H9 (cell line): ENCODE results near the gene CXCL5. TPM values are rescaled to one million over a fixed set of nuclear protein-coding genes. Genes with fewer than 3 reads are reported as not detected.

ENCODE experiments used
- DNase-seq: peaks from one replicate; pipeline ENCODE4 v3.0.0-alpha.2; 2017
- H2AFZ ChIP-seq: one replicate; pipeline ENCODE4 v1.6.1; 2013; ENCODE audit warnings: mild to moderate bottlenecking, low read length, control low read depth, moderate library complexity
- H2AK5ac ChIP-seq: 2 replicates; pipeline ENCODE4 v1.6.1; 2013; ENCODE audit warnings: low read length, control low read depth, mixed read lengths; ENCODE audit not compliant: insufficient read length
- H2BK120ac ChIP-seq: one replicate; pipeline ENCODE4 v1.6.1; 2013; ENCODE audit warnings: low read depth, mild to moderate bottlenecking, low read length, control low read depth, inconsistent platforms; ENCODE audit not compliant: poor library complexity, severe bottlenecking
- H2BK12ac ChIP-seq: 2 replicates; pipeline ENCODE4 v1.6.1; 2013; ENCODE audit warnings: low read length, control low read depth, mixed read lengths, low read depth; ENCODE audit not compliant: insufficient read length
- H2BK15ac ChIP-seq: 2 replicates; pipeline ENCODE4 v1.6.1; 2013; ENCODE audit warnings: low read depth, low read length, control low read depth
- H2BK20ac ChIP-seq: one replicate; pipeline ENCODE4 v1.6.1; 2013; ENCODE audit warnings: low read depth, mild to moderate bottlenecking, low read length, control low read depth, inconsistent platforms; ENCODE audit not compliant: poor library complexity, severe bottlenecking
- H2BK5ac ChIP-seq: 2 replicates; pipeline ENCODE4 v1.6.1; 2013; ENCODE audit warnings: low read length, control low read depth, mixed read lengths; ENCODE audit not compliant: insufficient read length
- H3K14ac ChIP-seq: 2 replicates; pipeline ENCODE4 v1.6.1; 2013; ENCODE audit warnings: low read length, control low read depth; ENCODE audit not compliant: insufficient read depth
- H3K18ac ChIP-seq: 2 replicates; pipeline ENCODE4 v1.6.1; 2013; ENCODE audit warnings: low read depth, mild to moderate bottlenecking, mixed read lengths, low read length, control low read depth; ENCODE audit not compliant: insufficient read length
- H3K23ac ChIP-seq: 2 replicates; pipeline ENCODE4 v1.6.1; 2013; ENCODE audit warnings: low read length, control low read depth, mixed read lengths, low read depth; ENCODE audit not compliant: insufficient read length
- H3K23me2 ChIP-seq: 2 replicates; pipeline ENCODE4 v1.6.1; 2013; ENCODE audit warnings: low read depth, mild to moderate bottlenecking, mixed read lengths, low read length, control low read depth; ENCODE audit not compliant: insufficient read length, poor library complexity, severe bottlenecking
- H3K27ac ChIP-seq: 2 replicates; pipeline ENCODE4 v1.5.1; 2013; ENCODE audit warnings: low read length, control low read depth, mixed read lengths, low read depth; ENCODE audit not compliant: insufficient read length
- H3K27me3 ChIP-seq: 2 replicates; pipeline ENCODE4 v1.6.1; 2013; ENCODE audit warnings: low read length, control low read depth, inconsistent platforms; ENCODE audit not compliant: insufficient read depth
- H3K4ac ChIP-seq: 2 replicates; pipeline ENCODE4 v1.6.1; 2013; ENCODE audit warnings: low read depth, mild to moderate bottlenecking, control low read depth, inconsistent platforms, low read length, moderate library complexity
- H3K4me1 ChIP-seq: 2 replicates; pipeline ENCODE4 v1.6.1; 2013; ENCODE audit warnings: low read length, control low read depth, inconsistent platforms; ENCODE audit not compliant: insufficient read depth
- H3K4me2 ChIP-seq: 2 replicates; pipeline ENCODE4 v1.6.1; 2013; ENCODE audit warnings: low read length, control low read depth, mixed read lengths; ENCODE audit not compliant: insufficient read length, insufficient read depth
- H3K56ac ChIP-seq: 2 replicates; pipeline ENCODE4 v1.6.1; 2013; ENCODE audit warnings: low read depth, mild to moderate bottlenecking, mixed read lengths, low read length, control low read depth; ENCODE audit not compliant: insufficient read length
- H3K79me1 ChIP-seq: 2 replicates; pipeline ENCODE4 v1.6.1; 2013; ENCODE audit warnings: low read depth, mild to moderate bottlenecking, moderate library complexity, low read length, control low read depth, inconsistent platforms; ENCODE audit not compliant: insufficient read depth, poor library complexity, severe bottlenecking
- H3K79me2 ChIP-seq: 2 replicates; pipeline ENCODE4 v1.6.1; 2013; ENCODE audit warnings: low read length, control low read depth, inconsistent platforms; ENCODE audit not compliant: insufficient read depth
- H3K9ac ChIP-seq: 2 replicates; pipeline ENCODE4 v1.6.1; 2013; ENCODE audit warnings: low read length, control low read depth, mixed read lengths; ENCODE audit not compliant: insufficient read length; ENCODE audit errors: extremely low read depth
- H3K9me3 ChIP-seq: one replicate; pipeline ENCODE4 v1.6.1; 2013; ENCODE audit warnings: low read depth, low read length, inconsistent platforms; ENCODE audit not compliant: control insufficient read depth
- H3T11ph ChIP-seq: one replicate; pipeline ENCODE4 v1.6.1; 2013; ENCODE audit warnings: mild to moderate bottlenecking, low read length, control low read depth, inconsistent platforms
- H4K20me1 ChIP-seq: one replicate; pipeline ENCODE4 v1.6.1; 2013; ENCODE audit not compliant: control insufficient read depth, insufficient read length, insufficient read depth
- H4K5ac ChIP-seq: 2 replicates; pipeline ENCODE4 v1.6.1; 2013; ENCODE audit warnings: low read depth, mild to moderate bottlenecking, mixed read lengths, low read length, control low read depth; ENCODE audit not compliant: insufficient read length
- H4K8ac ChIP-seq: replicated peaks from 2 replicates; pipeline ENCODE4 v1.6.1; 2013; ENCODE audit warnings: low read length, control low read depth, mixed read lengths, low read depth; ENCODE audit not compliant: insufficient read length
- H4K91ac ChIP-seq: 2 replicates; pipeline ENCODE4 v1.6.1; 2013; ENCODE audit warnings: low read depth, mild to moderate bottlenecking, moderate library complexity, mixed read lengths, low read length, control low read depth; ENCODE audit not compliant: insufficient read length
- H3K27ac Mint-ChIP-seq, 3 experiments: 2 replicates in 2 of 3; 3 replicates in 1 of 3; pipeline ENCODE4 v1.8.0; 2020 to 2021; ENCODE audit warnings: mixed read lengths in 3 of 3, mild to moderate bottlenecking in 1 of 3, moderate library complexity in 1 of 3
- H3K27me3 Mint-ChIP-seq: 2 replicates; pipeline ENCODE4 v1.8.0; 2021; ENCODE audit warnings: low read depth, mild to moderate bottlenecking, moderate library complexity, mixed read lengths
- H3K36me3 Mint-ChIP-seq, 3 experiments: 2 replicates in 2 of 3; 3 replicates in 1 of 3; pipeline ENCODE4 v1.8.0; 2020 to 2021; ENCODE audit warnings: low read depth in 3 of 3, mixed read lengths in 3 of 3; ENCODE audit not compliant: insufficient read depth in 1 of 3
- H3K4me1 Mint-ChIP-seq, 2 experiments: 2 replicates each; pipeline ENCODE4 v1.8.0; 2020; ENCODE audit warnings: mixed read lengths in 2 of 2
- H3K4me3 Mint-ChIP-seq, 2 experiments: 2 replicates in 1 of 2; 3 replicates in 1 of 2; pipeline ENCODE4 v1.8.0; 2020 to 2021; ENCODE audit warnings: mild to moderate bottlenecking in 2 of 2, mixed read lengths in 2 of 2, moderate library complexity in 1 of 2
- H3K9me3 Mint-ChIP-seq, 2 experiments: 2 replicates in 1 of 2; 3 replicates in 1 of 2; pipeline ENCODE4 v1.8.0; 2020; ENCODE audit warnings: mild to moderate bottlenecking in 2 of 2, mixed read lengths in 2 of 2, moderate library complexity in 1 of 2
- WGBS: extraction: QIAGEN DNeasy Blood & Tissue Kit; methylation state at CpG from one replicate; pipeline ENCODE4 v1.1.7; 2013; ENCODE audit warnings: missing lambda C conversion rate, low lambda C conversion rate, mixed read lengths; ENCODE audit not compliant: insufficient read length; ENCODE audit errors: extremely low coverage; 5-methylcytosine and 5-hydroxymethylcytosine counted together
- total RNA-seq: library from RNA; stranded (reverse); gene quantifications from 2 replicates; pipeline ENCODE4 v1.2.1, GENCODE V29; 2021
- TF ChIP-seq, protein P1 (sequence below): fragments of 200-600 bp; sonication (generic); conservative IDR thresholded peaks from 3 replicates; pipeline ENCODE4 v1.8.0; 2021; ENCODE audit warnings: antibody characterized with exemption, mild to moderate bottlenecking

Gene CXCL5
- total RNA-seq, 1 experiment from 2014 or later = 9.2 TPM

DNA sequence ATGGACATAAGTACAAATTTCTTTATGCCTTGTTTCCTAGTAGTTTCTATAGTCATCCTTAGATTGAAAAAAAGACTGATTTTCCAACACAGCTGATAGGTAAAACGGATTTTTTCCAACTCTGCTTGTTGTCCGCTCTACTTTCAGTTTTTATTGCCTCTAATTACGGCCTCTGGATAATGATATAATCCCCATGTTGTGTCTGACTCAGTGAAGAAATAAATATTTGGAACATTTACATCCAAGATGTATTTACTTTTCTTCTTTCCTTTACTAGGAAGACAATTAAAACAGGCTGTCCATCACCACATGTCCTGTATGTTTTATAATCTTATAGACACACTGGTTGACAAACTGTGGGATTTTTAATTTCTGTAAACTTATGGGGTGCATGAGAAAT, 46.8 kb upstream of the CXCL5 start:
- no peak overlapping the region for H3K18ac ChIP-seq
- no peaks in the 10 kb centered on the region for H3K79me1 ChIP-seq
- no peak overlapping the region for H3K4ac ChIP-seq
- H3K4me2 ChIP-seq = no peak overlapping the region
- H3K27ac Mint-ChIP-seq = no peak overlapping the region
- H3K27ac ChIP-seq = no peak overlapping the region
- H2BK15ac ChIP-seq = no peak overlapping the region
- no peaks in the 10 kb centered on the region for H3K79me2 ChIP-seq
- H3K4me1 ChIP-seq = no peaks in the 10 kb centered on the region
- H4K5ac ChIP-seq = no peak overlapping the region
- H3K9me3 ChIP-seq = no peaks in the 10 kb centered on the region
- no peak overlapping the region for H2AK5ac ChIP-seq
- no CpG with 5 or more reads among the region's 3 CpGs for WGBS
- H3K36me3 Mint-ChIP-seq = peaks cover 0 to 9% (median 8%) of the 10 kb centered on the region in 3 experiments; a peak in 4 of 7 replicates
- H3K9ac ChIP-seq = no peak overlapping the region
- no peak overlapping the region for H2BK120ac ChIP-seq
- H3K56ac ChIP-seq = no peak overlapping the region
- no peak overlapping the region for H4K91ac ChIP-seq
- TF ChIP-seq, protein P1, sequence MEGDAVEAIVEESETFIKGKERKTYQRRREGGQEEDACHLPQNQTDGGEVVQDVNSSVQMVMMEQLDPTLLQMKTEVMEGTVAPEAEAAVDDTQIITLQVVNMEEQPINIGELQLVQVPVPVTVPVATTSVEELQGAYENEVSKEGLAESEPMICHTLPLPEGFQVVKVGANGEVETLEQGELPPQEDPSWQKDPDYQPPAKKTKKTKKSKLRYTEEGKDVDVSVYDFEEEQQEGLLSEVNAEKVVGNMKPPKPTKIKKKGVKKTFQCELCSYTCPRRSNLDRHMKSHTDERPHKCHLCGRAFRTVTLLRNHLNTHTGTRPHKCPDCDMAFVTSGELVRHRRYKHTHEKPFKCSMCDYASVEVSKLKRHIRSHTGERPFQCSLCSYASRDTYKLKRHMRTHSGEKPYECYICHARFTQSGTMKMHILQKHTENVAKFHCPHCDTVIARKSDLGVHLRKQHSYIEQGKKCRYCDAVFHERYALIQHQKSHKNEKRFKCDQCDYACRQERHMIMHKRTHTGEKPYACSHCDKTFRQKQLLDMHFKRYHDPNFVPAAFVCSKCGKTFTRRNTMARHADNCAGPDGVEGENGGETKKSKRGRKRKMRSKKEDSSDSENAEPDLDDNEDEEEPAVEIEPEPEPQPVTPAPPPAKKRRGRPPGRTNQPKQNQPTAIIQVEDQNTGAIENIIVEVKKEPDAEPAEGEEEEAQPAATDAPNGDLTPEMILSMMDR = no peak
- H4K8ac ChIP-seq = no peak overlapping the region
- H3K27me3 Mint-ChIP-seq = no peaks in the 10 kb centered on the region
- H4K20me1 ChIP-seq = no peaks in the 10 kb centered on the region
- no peak overlapping the region for H2AFZ ChIP-seq
- H3K27me3 ChIP-seq = no peaks in the 10 kb centered on the region
- no peak overlapping the region for H3T11ph ChIP-seq
- no peak for DNase-seq
- H2BK5ac ChIP-seq = no peak overlapping the region
- H3K9me3 Mint-ChIP-seq = peaks cover 12% of the 10 kb centered on the region in 2 experiments
- H3K23me2 ChIP-seq = no peaks in the 10 kb centered on the region
- no peak overlapping the region for H3K4me3 Mint-ChIP-seq
- H2BK12ac ChIP-seq = no peak overlapping the region
- H2BK20ac ChIP-seq = no peak overlapping the region
- H3K4me1 Mint-ChIP-seq = peaks cover 0 to 3% of the 10 kb centered on the region in 2 experiments; a peak in 2 of 4 replicates
- no peak overlapping the region for H3K23ac ChIP-seq
- no peak overlapping the region for H3K14ac ChIP-seq
